Chondrocyte (in vitro differentiated cells): ENCODE measurements around the gene HIVEP1. TPM values are rescaled to one million over a fixed set of nuclear protein-coding genes. Genes with fewer than 3 reads are reported as not detected.

ENCODE experiments used
- DNase-seq: peaks from one replicate; pipeline ENCODE4 v3.0.0; 2021; ENCODE audit warnings: mixed read lengths, low spot score
- H3K27ac Mint-ChIP-seq: one replicate; pipeline ENCODE4 v1.8.0; 2021; ENCODE audit warnings: mild to moderate bottlenecking, moderate library complexity, mixed read lengths; ENCODE audit not compliant: unreplicated experiment
- H3K27me3 Mint-ChIP-seq: 2 replicates; pipeline ENCODE4 v1.8.0; 2021; ENCODE audit warnings: low read depth, mixed read lengths
- H3K36me3 Mint-ChIP-seq: 2 replicates; pipeline ENCODE4 v1.8.0; 2021; ENCODE audit warnings: low read depth, mixed read lengths
- H3K4me1 Mint-ChIP-seq: 2 replicates; pipeline ENCODE4 v1.8.0; 2021; ENCODE audit warnings: low read depth, mild to moderate bottlenecking, mixed read lengths
- H3K4me3 Mint-ChIP-seq: one replicate; pipeline ENCODE4 v1.8.0; 2021; ENCODE audit warnings: mild to moderate bottlenecking, moderate library complexity, mixed read lengths; ENCODE audit not compliant: unreplicated experiment
- H3K9me3 Mint-ChIP-seq: 2 replicates; pipeline ENCODE4 v1.8.0; 2021; ENCODE audit warnings: low read depth, mixed read lengths
- CTCF ChIP-seq: fragments of 200-600 bp; sonication (generic); IDR thresholded peaks from 2 replicates; pipeline ENCODE4 v1.5.0; 2021; ENCODE audit warnings: antibody characterized with exemption, mild to moderate bottlenecking, moderate library complexity
- total RNA-seq: library from RNA; stranded (reverse); gene quantifications from 3 replicates; pipeline ENCODE4 v1.2.1, GENCODE V29; 2021

Gene HIVEP1
- total RNA-seq, 1 donor from 2014 or later: 49.7 TPM

DNA sequence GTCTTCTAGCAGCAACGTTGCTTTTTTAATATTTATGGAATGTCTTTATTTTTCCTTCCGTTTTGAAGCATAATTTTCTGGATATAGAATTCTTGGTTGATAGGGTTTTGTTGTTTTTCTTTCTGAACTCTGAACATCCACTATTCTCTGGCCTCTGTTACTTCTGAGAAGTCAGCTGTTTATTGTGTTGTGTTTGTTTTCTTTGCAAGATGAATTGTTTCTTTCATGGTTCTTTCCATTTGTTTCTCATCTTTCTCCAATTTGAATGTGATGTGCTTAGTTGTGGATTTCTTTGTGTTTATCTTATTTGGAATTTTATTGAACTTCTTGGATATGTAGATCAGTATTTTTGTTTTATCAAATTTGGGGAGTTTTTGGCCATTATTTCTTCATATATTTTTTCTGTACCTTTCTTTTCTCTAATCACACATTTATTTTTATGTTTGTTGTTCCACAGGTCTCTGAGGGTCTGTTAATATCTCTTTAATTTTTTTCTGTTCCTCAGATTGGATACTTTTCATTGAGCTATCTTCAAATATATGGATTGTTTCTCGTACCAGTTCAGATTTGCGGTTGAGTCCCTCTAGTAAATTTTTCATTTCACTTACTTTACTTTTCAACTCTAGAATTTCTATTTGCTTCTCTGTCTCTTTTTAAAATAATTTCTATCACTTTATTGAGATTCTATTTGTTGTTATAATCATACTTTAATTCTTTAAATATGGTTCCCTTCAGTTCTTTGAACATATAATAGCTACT, 18.0 kb downstream of the HIVEP1 start:
- peaks cover 18% of the 10 kb centered on the region for H3K9me3 Mint-ChIP-seq
- no peak overlapping the region for H3K4me3 Mint-ChIP-seq
- no peaks in the 10 kb centered on the region for H3K27me3 Mint-ChIP-seq
- no peak for TF ChIP-seq CTCF
- no peak for DNase-seq
- no peak overlapping the region for H3K27ac Mint-ChIP-seq
- H3K36me3 Mint-ChIP-seq: peaks cover 26% of the 10 kb centered on the region
- H3K4me1 Mint-ChIP-seq: peaks cover 48% of the 10 kb centered on the region

DNA sequence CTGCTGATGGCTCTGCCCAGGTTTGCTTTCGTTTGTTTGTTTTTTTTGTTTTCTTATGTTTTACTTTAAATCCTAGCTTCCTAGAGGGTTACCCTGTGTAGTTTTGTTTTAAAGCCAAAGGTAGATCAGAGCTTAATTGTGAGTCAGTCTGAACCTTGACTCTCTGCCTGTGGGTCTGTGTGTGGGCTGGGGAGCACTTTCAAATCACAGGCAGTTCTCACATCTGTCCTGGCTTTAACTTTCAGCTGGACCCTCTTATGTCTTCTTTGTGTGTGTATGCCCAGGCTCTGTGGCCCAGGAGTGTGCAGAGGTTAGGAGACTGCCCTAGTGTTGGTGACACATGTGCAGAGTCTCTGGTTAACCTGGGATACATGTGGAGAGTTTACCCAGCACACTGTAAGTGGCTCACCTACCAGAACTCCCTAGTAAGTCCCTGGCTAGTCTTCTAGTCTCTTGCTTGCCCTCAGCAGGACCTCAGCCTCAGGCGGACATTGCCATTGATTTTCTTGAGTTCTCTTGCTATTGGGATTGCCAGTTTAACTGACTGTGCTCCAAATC, 19.0 kb downstream of the HIVEP1 start:
- DNase-seq: no peak

DNA sequence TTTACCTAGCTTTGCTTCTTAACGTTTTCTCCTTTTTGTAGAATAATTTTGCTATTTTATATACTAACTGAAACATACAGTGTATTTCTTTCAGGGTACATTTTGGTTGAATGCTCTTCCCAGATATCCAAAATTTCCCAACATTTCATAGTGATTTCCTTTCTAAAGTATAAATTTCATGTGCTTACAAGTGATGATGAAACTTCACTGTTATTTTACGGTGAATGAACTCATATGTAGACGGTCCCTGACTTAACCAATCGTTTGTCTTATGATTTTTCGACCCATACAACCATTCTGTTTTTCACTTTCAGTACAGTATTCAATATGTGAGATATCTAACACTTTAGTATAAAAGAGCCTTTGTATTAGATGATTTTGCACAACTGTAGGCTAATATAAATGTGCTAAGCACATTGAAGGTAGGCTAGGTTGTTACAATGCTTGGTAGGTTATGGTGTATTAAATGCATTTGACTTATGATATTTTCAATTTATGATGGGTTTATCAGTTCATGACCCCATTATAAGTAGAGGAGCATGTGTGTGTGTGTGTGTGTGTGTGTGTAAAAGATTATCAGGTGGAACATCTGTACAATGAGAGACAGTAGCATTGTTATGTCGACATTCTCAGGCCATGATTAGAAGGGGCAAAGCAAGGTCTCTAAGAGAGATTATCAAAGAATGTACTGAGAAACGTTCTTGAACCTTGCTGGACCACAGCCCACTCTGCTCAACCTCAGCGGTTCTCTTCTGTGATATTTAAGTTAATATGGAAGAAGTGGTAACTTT, 20.9 kb downstream of the HIVEP1 start:
- Mint-ChIP-seq H3K4me3 (no peak overlapping the region), H3K27me3 (no peaks in the 10 kb centered on the region), H3K4me1 (peaks cover 46% of the 10 kb centered on the region), H3K27ac (peak overlapping the region; percentile 61), H3K9me3 (peaks cover 18% of the 10 kb centered on the region), H3K36me3 (peaks cover 22% of the 10 kb centered on the region)
- DNase-seq: no peak
- no peak for TF ChIP-seq CTCF

More for the DNA sequence above, 19.0 kb downstream of the HIVEP1 start:
- Mint-ChIP-seq H3K27ac (no peak overlapping the region), H3K4me3 (no peak overlapping the region), H3K27me3 (no peaks in the 10 kb centered on the region), H3K9me3 (peaks cover 18% of the 10 kb centered on the region), H3K4me1 (peaks cover 40% of the 10 kb centered on the region), H3K36me3 (peaks cover 23% of the 10 kb centered on the region)
- TF ChIP-seq CTCF: no peak

DNA sequence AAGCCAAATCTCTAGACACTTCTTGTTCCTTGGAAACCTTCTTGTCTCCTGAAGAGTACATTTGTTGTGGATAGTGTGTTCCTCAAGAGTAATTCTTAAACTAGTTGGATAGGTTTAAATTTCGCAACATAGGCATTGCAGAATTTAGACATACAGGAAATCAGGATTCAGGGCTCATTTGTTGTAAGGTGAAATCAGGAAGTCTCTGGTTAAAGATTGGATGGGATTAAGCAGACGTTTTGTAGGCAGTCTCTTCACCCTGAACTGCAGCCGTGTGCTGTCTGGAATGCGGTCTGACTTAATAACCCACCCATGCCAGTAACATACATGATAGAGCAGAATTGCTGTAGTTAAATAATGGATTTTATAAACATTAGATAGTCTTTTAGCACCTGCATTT, 21.7 kb downstream of the HIVEP1 start:
- Mint-ChIP-seq H3K27ac (peak overlapping the region; percentile 37), H3K4me1 (peaks cover 46% of the 10 kb centered on the region), H3K36me3 (peaks cover 21% of the 10 kb centered on the region), H3K27me3 (no peaks in the 10 kb centered on the region), H3K9me3 (peaks cover 18% of the 10 kb centered on the region), H3K4me3 (no peak overlapping the region)
- DNase-seq: no peak
- TF ChIP-seq CTCF: no peak

DNA sequence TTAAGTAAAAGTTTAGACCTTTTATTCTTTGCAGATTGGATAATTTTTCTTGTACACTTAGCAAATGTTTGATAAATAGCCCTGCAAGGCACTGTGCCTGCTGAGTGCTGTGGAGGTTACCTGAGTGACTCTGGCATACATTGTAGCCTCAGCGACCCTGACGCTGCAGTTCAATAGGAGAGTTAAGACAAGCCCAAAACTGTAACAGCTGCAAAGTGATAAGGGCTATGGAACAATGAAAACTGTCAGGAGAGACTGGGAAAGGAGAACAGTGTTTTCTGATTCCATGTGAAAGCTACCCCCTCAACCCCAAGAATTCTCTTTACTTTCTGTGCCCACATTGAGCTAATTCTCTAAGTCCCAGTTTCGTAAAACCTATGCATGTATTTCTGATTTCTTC, 22.2 kb downstream of the HIVEP1 start:
- no peaks in the 10 kb centered on the region for H3K27me3 Mint-ChIP-seq
- no peak for DNase-seq
- H3K36me3 Mint-ChIP-seq: peaks cover 20% of the 10 kb centered on the region
- H3K4me3 Mint-ChIP-seq: no peak overlapping the region
- H3K4me1 Mint-ChIP-seq: peaks cover 46% of the 10 kb centered on the region
- TF ChIP-seq CTCF: no peak
- peaks cover 17% of the 10 kb centered on the region for H3K9me3 Mint-ChIP-seq
- H3K27ac Mint-ChIP-seq: peak overlapping the region; percentile 37
